ENCODE data around the gene NEK11. TPM values are rescaled to one million over a fixed set of nuclear protein-coding genes. Genes with fewer than 3 reads are reported as not detected.

NEK11 gene
- total RNA-seq, 1 experiment from 2014 or later: 6.3 TPM

- Histone ChIP-seq H3K9me3 (replicated peaks) (no peaks in the 10 kb centered on the region), H3K4me1 (replicated peaks) (peaks cover 9% of the 10 kb centered on the region; the same call in 1 of the 2 replicates), H3K4me3 (no peak overlapping the region), H3K36me3 (no peaks in the 10 kb centered on the region), H3K27ac (no peak overlapping the region), H3K27me3 (replicated peaks) (no peaks in the 10 kb centered on the region)
- no peak for DNase-seq (ENCODE audit: low read depth in 1 of 2, low spot score in 2 of 2)
These were observed 41.3 kb downstream of the NEK11 start for GRCh38 chr3:131067983-131068382.

GRCh38 chr3:131072099-131072559, 45.5 kb downstream of the NEK11 start:
- DNase-seq (ENCODE audit: low read depth in 1 of 2, low spot score in 2 of 2): no peak
- Histone ChIP-seq H3K4me3 (no peak overlapping the region), H3K9me3 (replicated peaks) (no peaks in the 10 kb centered on the region), H3K27ac (no peak overlapping the region), H3K36me3 (no peaks in the 10 kb centered on the region), H3K27me3 (replicated peaks) (no peaks in the 10 kb centered on the region), H3K4me1 (replicated peaks) (peaks cover 9% of the 10 kb centered on the region; the same call in 1 of the 2 replicates)

GRCh38 chr3:131072845-131073244, 46.2 kb downstream of the NEK11 start:
- Histone ChIP-seq H3K36me3 (no peaks in the 10 kb centered on the region), H3K4me1 (replicated peaks) (peaks cover 9% of the 10 kb centered on the region; the same call in 1 of the 2 replicates), H3K9me3 (replicated peaks) (no peaks in the 10 kb centered on the region), H3K27ac (no peak overlapping the region), H3K4me3 (no peak overlapping the region), H3K27me3 (replicated peaks) (no peaks in the 10 kb centered on the region)
- no peak for DNase-seq (ENCODE audit: low read depth in 1 of 2, low spot score in 2 of 2)

- no peaks in the 10 kb centered on the region for H3K36me3 ChIP-seq
- H3K9me3 ChIP-seq (replicated peaks): no peaks in the 10 kb centered on the region
- no peak for DNase-seq (ENCODE audit: low read depth in 1 of 2, low spot score in 2 of 2)
- H3K27ac ChIP-seq: no peak overlapping the region
- H3K4me1 ChIP-seq (replicated peaks): peaks cover 9% of the 10 kb centered on the region; the same call in 1 of the 2 replicates
- no peaks in the 10 kb centered on the region for H3K27me3 ChIP-seq (replicated peaks)
- H3K4me3 ChIP-seq: no peak overlapping the region
These were observed 49.1 kb downstream of the NEK11 start for GRCh38 chr3:131075632-131076328.

GRCh38 chr3:131077904-131078303, 51.2 kb downstream of the NEK11 start:
- no peak for DNase-seq (ENCODE audit: low read depth in 1 of 2, low spot score in 2 of 2)
- Histone ChIP-seq H3K27me3 (replicated peaks) (no peaks in the 10 kb centered on the region), H3K9me3 (replicated peaks) (no peaks in the 10 kb centered on the region), H3K4me3 (no peak overlapping the region), H3K27ac (no peak overlapping the region), H3K4me1 (replicated peaks) (no peaks in the 10 kb centered on the region), H3K36me3 (no peaks in the 10 kb centered on the region)

GRCh38 chr3:131079086-131079485, 52.4 kb downstream of the NEK11 start:
- no peaks in the 10 kb centered on the region for H3K9me3 ChIP-seq (replicated peaks)
- no peaks in the 10 kb centered on the region for H3K36me3 ChIP-seq
- no peak overlapping the region for H3K27ac ChIP-seq
- no peak overlapping the region for H3K4me3 ChIP-seq
- DNase-seq (ENCODE audit: low read depth in 1 of 2, low spot score in 2 of 2): no peak
- no peaks in the 10 kb centered on the region for H3K27me3 ChIP-seq (replicated peaks)
- no peaks in the 10 kb centered on the region for H3K4me1 ChIP-seq (replicated peaks)

GRCh38 chr3:131081224-131081623, 54.5 kb downstream of the NEK11 start:
- no peak overlapping the region for H3K27ac ChIP-seq
- no peaks in the 10 kb centered on the region for H3K36me3 ChIP-seq
- no peak overlapping the region for H3K4me3 ChIP-seq
- no peaks in the 10 kb centered on the region for H3K4me1 ChIP-seq (replicated peaks)
- DNase-seq (ENCODE audit: low read depth in 1 of 2, low spot score in 2 of 2): no peak
- no peaks in the 10 kb centered on the region for H3K9me3 ChIP-seq (replicated peaks)
- no peaks in the 10 kb centered on the region for H3K27me3 ChIP-seq (replicated peaks)

GRCh38 chr3:131082246-131082645, 55.6 kb downstream of the NEK11 start:
- Histone ChIP-seq H3K4me1 (replicated peaks) (no peaks in the 10 kb centered on the region), H3K27ac (no peak overlapping the region), H3K36me3 (no peaks in the 10 kb centered on the region), H3K27me3 (replicated peaks) (no peaks in the 10 kb centered on the region), H3K4me3 (no peak overlapping the region), H3K9me3 (replicated peaks) (no peaks in the 10 kb centered on the region)
- no peak for DNase-seq (ENCODE audit: low read depth in 1 of 2, low spot score in 2 of 2)

GRCh38 chr3:131082871-131083863, 56.5 kb downstream of the NEK11 start:
- Histone ChIP-seq H3K4me3 (no peak overlapping the region), H3K36me3 (no peaks in the 10 kb centered on the region), H3K27me3 (replicated peaks) (no peaks in the 10 kb centered on the region), H3K9me3 (replicated peaks) (no peaks in the 10 kb centered on the region), H3K27ac (no peak overlapping the region), H3K4me1 (replicated peaks) (no peaks in the 10 kb centered on the region)
- DNase-seq (ENCODE audit: low read depth in 1 of 2, low spot score in 2 of 2): peak; percentile 3 to 49

- no peaks in the 10 kb centered on the region; the same call in 1 of the 2 replicates for H3K27me3 ChIP-seq (replicated peaks)
- no peaks in the 10 kb centered on the region for H3K9me3 ChIP-seq (replicated peaks)
- DNase-seq (ENCODE audit: low read depth in 1 of 2, low spot score in 2 of 2): peak in 1 of 2 experiments; percentile 13
- H3K4me3 ChIP-seq: no peak overlapping the region
- H3K27ac ChIP-seq: no peak overlapping the region
- H3K4me1 ChIP-seq (replicated peaks): peaks cover 5% of the 10 kb centered on the region
- no peaks in the 10 kb centered on the region for H3K36me3 ChIP-seq
These were observed 65.1 kb downstream of the NEK11 start for GRCh38 chr3:131091768-131092167.

- peak overlapping the region; percentile 91 for H3K27ac ChIP-seq
- DNase-seq (ENCODE audit: low read depth in 1 of 2, low spot score in 2 of 2): peak in 1 of 2 experiments; percentile 48
These were observed 81.2 kb downstream of the NEK11 start for GRCh38 chr3:131107637-131108433.

GRCh38 chr3:131109156-131109555, 82.5 kb downstream of the NEK11 start:
- DNase-seq (ENCODE audit: low read depth in 1 of 2, low spot score in 2 of 2): peak in 1 of 2 experiments; percentile 30
- H3K4me1 ChIP-seq (replicated peaks): peaks cover 41% of the 10 kb centered on the region
- H3K9me3 ChIP-seq (replicated peaks): no peaks in the 10 kb centered on the region
- no peak overlapping the region for H3K4me3 ChIP-seq
- H3K27ac ChIP-seq: peak overlapping the region; percentile 91
- H3K36me3 ChIP-seq: no peaks in the 10 kb centered on the region; the same call in 1 of the 2 replicates
- H3K27me3 ChIP-seq (replicated peaks): no peaks in the 10 kb centered on the region

More at GRCh38 chr3:131107637-131108433, 81.2 kb downstream of the NEK11 start:
- Histone ChIP-seq H3K4me3 (no peak overlapping the region), H3K4me1 (replicated peaks) (peaks cover 41% of the 10 kb centered on the region), H3K36me3 (no peaks in the 10 kb centered on the region; the same call in 1 of the 2 replicates), H3K27me3 (replicated peaks) (no peaks in the 10 kb centered on the region), H3K9me3 (replicated peaks) (no peaks in the 10 kb centered on the region)

GRCh38 chr3:131110087-131110486, 83.4 kb downstream of the NEK11 start:
- peaks cover 41% of the 10 kb centered on the region for H3K4me1 ChIP-seq (replicated peaks)
- H3K36me3 ChIP-seq: no peaks in the 10 kb centered on the region; the same call in 1 of the 2 replicates
- H3K27ac ChIP-seq: peak overlapping the region; percentile 91
- no peaks in the 10 kb centered on the region for H3K27me3 ChIP-seq (replicated peaks)
- peak; percentile 60 to 67 for DNase-seq (ENCODE audit: low read depth in 1 of 2, low spot score in 2 of 2)
- no peak overlapping the region for H3K4me3 ChIP-seq
- H3K9me3 ChIP-seq (replicated peaks): no peaks in the 10 kb centered on the region
